GM18508 (cell line): ENCODE results near the gene RNF8.

Source experiments
- ATAC-seq: cut with Tn5 transposase; IDR thresholded peaks from one replicate; pipeline ENCODE4 v1.9.1; 2021; ENCODE audit warnings: moderate number of reproducible peaks; ENCODE audit not compliant: insufficient read depth, unreplicated experiment

The RNF8 gene

DNA sequence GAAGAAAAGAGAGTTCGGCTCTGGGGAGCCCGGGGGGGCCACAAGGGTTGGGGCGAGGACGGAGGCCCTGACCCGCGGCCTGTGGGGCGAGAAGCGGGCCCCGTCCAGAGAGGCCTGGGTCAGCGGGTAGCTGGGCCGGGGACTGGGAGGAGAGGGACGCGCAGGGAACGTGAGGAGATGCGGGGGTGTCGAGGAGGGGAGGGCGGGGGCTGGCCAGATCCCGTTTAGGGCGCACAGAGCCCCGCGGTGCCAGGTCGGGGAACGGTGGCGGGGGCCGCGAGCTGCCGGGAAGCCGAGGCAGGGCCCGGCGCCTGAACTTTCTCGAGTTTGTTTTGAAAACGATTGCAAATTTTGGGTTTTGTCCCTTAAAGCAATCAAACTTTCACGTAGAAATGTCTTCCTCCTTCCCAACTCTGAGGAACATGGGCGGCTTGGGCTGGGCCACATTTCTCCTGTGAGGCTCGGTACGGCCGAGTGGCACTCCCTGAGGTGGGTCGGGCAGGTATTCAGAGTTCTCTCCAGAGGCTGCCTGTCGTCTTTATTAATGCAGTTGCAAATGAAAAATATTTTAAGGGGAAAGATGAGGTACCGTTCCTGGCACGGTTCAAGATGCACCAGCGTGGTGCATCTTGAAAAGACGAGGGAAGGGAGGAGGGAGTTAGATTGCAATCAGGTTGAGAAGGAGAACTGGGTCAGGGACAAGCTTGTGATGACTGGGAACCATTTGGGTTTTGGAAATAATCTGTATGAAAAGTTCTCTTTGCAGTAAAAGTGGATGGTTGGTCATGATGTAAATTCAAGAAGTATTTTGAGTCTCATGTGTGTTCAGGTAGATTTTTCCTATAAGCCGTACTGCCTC, 972 bp downstream of the RNF8 start:
- ATAC-seq = no peak

DNA sequence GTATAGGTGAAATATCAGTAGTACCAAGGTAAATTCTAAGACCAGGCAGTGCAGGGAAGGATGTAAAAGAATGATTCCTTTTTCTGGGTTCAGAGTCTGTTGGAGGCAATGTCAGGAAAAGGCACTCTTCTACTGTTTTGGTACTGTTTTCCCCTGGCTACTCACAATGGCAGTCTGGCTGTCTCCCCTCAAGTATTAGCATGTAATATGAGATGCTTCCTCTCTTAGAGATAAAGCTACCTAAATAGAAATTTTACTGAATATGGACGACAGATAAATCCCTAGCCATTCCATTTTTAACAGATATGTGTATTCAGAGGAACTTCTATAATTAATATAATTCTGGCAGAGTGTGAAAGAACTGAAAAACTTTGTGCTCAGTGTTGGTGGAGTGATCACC, 3.5 kb downstream of the RNF8 start:
- no peak for ATAC-seq

DNA sequence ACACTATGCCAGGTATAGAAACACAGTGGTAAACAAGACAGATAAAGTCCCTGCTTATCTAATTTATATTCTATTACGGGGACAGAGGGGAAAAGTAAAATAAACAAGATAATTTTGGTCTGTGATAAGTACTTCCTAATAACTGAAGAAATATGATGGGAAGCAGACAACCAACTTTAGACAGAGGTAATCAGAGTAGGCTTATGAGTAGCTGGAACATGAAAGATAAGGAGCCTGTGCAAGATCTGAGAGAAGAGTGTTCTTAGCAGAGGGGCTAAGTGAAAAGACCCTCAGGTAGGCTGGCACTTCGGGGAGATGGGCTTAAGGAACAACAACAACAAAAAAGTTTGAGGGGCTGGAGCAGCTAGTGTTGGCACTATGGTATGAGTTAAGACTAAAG, 4.1 kb downstream of the RNF8 start:
- no peak for ATAC-seq

DNA sequence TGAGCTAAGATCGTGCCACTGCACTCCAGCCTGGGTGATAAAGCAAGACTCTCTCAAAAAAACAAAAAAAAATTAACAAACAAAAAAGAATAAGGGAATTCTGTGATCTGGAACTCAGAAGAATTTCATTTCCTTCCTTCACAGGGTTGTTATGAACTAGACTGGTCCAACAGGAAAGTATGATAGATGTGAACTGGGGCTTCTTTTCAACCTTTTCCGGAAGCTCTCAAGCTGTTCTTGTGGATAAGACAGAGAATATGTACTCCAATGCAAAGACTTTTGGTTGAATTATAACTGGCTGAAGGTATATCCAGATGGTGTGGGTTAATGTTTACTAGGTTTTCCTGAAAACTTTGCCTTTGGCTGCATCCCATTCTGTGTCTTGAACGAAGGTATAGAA, 5.3 kb downstream of the RNF8 start:
- no peak for ATAC-seq

DNA sequence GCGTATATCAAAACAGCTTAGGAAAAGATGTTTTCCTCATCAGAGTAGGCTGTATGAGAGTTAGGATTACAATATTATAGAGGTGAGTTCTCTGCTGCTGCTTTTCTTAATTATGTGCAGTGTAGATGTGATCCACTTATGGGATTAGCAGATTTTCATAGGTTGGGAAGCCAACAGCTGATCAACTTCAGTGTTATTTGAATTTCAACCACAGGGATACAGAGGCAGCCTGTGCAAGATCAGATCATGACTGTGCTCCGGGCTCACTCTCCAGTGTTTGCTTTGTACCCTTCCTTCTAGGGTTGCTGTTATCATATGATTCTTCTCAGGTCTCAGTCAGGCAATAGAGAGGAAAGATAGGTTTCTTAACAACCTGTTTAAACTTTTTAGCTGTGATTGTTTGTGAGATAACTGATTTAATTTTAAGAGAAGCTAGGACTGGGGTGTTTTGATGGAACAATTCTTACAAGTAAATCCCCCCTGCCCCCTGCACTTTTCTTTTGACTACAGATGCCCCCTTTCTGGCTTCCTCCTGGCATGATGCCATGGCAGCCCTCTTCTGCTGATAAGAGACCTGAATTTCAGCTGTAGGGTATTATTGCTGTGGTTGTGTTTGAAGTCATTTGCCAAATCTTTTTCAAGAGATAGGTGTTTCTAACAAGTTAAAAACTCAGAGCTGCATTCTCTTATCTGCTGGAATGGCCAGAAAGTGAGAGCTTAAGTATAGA, 8.5 kb downstream of the RNF8 start:
- ATAC-seq = no peak

DNA sequence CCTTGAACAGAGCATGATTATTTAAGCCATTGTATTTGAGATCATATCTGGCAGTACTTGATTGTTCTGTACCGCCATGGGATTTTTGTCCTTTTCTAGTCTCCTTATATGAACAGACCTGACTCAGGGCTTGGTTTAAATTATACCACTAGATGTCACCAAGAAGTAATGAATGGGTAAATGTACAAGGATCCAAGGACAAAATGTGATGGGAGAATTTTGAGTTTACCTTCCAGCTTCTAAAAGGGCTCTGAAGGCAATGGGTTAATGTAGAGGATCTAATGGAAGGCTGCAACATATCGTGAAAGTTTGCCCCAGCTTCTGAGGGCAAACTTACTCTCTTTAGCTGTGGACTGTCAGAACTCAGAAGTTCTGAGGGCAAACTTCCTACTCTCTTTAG, 12.0 kb downstream of the RNF8 start:
- no peak for ATAC-seq

DNA sequence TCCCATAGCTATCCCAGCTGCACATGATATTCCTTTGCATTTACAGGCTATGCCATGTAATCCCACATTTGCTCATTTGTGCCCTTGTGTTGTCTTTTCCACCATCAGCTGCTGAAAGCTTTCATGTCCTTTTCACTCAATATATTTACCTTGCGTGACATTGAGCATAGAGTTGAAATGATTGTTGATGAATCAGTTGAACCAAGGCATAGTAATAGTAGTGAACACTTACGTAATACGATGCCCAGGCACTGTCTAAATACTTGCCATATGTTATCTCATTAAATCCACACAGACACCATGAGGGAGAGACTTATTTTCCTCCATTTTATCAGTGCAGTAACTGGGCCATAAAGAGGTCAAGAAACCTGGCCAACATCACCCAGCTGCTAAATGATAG, 13.1 kb downstream of the RNF8 start:
- no peak for ATAC-seq

DNA sequence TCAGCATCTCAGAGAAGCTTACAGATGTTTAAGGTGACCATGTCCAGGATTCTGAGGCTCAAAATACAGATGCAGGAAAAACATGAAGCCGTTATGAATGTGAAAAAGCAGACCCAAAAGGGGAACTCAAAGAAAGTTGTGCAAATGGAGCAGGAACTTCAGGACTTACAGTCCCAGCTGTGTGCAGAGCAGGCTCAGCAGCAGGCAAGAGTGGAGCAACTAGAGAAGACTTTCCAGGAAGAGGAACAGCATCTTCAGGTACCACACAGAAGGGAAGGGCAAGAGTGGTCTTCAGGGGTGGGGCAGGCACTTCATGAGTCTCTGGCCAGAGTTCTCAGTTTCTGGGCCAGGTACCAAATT, 15.2 kb downstream of the RNF8 start:
- ATAC-seq = no peak

DNA sequence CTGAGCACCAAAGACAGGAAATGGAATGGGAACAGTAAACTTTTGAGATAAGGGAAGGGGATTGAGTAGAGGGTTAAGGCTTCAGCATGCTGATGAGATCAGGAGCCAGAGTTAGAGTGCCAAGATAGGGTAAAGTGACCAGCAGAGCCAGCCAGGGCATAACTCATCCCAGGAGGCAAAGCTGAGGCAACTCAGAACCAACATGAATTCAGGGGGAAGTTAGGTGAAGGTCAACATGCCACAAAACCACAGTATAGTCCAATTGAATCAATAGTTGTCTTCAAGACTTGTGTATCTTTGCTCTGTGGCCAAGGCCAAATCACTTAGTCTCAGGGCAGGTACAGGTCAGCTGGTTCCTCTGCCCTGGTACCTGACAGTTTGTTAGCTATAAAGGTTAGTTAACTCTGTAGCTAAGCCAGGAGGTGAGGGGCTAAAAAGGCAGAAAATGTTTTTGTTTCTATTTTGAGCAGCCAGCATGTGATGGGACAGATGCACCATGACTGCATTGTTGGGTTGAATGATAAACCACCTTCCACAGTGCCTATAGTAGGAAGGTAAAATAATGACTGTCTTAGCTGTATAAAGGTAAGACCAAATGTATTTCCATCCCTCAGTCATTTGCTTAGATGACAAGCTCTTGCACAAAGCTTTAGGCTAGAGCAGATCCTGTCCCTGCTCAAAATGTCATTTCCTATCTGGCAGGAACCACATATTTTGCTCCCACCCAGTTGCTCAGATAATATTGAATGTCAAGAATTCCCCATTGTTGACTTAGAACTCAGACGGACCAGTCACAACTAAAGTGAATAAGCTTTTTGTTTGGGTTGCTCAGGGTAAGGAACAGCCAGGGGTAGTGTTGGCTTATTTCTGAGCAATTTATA, 15.8 kb downstream of the RNF8 start:
- no peak for ATAC-seq

DNA sequence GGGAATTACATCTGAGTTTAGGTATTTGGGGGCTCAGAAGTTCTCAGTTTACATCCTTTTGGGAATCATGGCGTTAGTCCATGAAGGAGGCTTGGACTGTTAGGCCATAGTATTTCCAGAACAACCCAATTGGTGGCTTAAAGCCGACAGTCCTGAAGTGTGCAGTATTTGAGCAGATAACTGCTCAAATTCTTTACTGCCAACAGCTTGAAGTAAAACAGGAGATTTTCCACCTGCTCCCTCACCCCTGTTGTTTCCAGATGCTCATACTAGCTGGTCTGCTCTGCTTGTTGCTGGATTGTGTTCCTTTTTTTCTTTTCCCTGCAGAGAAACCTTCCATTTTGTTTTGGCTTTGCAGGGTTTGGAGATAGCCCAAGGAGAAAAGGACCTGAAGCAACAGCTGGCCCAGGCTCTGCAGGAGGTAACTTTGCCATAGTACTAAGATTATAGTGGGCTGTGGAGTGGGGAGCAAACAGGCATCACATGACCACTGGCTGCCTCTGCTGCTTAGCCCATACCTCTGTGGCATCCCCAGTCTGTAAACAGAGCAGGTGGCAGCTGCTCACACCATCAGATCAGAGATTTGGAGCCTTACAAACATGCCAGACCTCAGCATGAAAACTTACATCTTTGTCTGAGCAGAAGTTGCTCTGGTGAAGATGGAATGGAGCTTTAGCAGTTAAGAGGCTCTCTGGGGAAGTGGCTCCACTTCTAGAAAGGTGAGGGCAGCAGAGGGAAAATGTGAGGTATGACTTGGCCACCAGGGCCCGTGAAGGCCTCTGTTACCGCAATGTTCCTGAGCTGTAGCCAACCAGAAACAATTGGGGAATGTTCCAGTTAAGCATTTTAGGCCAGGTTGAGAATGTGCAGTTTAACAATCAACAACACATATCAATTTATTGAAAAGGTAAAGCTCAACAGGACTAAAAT, 17.6 kb downstream of the RNF8 start:
- no peak for ATAC-seq

DNA sequence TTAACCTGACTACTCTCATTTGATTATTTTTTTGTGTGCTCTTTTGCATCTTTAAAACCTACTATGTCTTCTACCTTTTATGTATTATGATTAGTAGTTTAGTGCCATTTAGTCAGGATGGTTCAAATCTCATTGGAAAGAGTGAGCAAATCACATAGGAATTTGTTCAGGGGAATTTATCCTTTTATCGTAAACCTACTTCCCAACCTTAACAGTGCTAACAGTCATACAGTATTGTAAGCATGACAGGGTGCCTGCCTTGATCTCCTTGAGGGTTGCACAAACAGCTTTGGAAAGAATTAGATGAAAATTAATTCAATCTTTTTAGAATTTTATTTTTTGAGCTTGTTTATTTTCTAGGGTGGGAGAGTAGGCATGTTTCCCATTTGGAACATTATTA, 18.3 kb downstream of the RNF8 start:
- ATAC-seq = no peak

DNA sequence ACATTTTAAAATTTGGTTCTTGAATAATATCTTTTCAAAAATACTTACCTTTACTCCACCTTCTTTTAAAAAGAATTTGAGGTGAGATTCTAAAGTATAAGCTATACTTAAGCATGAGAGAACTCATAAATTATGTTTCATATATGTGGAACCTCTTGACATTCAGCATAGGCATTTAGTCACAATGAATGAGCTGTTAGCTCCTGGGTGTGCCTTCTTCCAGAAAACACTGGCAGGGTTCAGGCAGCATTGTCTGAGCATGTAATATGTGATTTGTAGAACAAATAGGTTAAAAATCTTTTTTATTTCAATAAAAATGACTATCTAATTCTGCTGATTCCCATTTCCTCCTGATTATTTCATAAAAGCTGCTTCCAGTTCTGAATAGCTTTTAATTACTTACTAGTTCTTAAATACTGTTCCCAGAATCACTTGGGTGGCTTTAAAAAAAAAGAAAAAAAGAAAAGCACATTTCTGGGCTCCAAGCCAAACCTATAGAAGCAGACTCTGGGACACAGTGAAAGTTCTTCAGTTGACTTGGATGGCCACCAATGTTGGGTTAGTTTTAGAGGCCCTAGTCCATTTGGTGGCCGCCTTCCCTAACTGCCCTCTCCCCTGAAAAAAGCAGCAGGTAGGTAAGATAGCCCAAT, 20.2 kb downstream of the RNF8 start:
- no peak for ATAC-seq

DNA sequence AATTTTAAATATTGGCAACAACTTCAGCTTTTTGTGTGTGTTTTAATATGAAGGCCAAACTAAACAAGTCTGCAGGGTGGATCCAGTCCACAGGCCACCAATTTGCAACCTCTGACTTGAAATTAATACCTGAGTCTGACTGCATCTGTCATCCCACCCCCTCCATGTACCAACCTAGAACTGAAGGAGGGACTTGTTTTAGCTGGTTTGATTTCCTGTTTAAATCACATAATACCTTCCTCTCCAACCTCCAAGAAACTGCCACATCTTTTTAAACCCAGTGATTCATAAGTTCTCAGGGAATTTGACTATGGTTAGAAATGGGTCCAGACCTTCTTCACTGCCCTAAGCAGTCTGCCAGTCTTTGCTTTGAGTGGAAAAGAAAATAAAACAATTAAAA, 21.6 kb downstream of the RNF8 start:
- no peak for ATAC-seq

DNA sequence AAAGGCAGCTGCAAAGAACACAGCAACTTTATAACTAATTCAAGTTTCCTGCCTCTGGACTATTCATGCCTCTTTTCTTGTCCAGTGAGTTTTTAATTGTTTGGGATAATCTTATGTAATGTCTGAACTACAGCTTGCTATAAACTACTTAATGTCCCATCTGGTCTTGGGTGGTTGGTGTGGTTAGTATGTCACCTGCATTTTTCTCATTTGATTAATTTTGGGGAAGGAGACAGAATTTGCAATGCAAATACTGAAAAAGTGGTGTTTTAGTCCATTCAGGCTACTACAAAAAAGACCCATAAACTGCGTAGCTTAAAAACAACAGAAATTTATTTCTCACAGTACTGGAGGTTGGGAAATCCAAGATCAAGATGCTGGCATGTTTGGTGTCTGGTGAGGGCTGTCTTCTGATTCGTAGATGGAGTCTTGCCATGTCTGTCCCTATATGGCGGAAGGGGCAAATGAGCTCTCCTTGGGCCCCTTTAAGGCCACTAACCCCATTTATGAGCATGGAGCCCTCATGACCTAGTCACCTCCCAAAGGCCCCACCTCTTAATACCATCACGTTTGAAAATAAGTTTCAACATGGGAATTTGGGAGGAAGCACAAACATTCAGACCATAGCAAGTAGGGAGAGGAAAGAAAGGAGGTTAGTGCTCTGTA, 22.4 kb downstream of the RNF8 start:
- no peak for ATAC-seq

DNA sequence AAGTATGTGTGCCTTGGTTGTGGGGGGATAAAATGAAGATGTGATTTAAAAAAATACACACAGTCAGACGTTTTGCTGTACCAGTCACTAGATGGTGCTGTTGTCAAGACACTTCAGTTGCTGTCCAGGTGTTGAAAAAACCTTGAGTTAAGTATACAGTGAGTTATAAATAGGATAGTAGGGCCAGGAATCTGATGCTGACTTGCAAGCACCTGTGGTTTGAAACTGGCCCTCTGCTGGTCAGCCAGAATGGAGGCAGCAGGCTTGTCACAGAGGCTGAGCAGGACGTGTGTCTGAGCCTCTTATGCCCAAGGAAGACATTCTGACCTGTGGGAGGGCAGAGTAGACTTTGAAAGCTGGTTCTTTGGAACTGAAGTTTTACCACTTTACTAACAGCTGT, 27.8 kb downstream of the RNF8 start:
- no peak for ATAC-seq

DNA sequence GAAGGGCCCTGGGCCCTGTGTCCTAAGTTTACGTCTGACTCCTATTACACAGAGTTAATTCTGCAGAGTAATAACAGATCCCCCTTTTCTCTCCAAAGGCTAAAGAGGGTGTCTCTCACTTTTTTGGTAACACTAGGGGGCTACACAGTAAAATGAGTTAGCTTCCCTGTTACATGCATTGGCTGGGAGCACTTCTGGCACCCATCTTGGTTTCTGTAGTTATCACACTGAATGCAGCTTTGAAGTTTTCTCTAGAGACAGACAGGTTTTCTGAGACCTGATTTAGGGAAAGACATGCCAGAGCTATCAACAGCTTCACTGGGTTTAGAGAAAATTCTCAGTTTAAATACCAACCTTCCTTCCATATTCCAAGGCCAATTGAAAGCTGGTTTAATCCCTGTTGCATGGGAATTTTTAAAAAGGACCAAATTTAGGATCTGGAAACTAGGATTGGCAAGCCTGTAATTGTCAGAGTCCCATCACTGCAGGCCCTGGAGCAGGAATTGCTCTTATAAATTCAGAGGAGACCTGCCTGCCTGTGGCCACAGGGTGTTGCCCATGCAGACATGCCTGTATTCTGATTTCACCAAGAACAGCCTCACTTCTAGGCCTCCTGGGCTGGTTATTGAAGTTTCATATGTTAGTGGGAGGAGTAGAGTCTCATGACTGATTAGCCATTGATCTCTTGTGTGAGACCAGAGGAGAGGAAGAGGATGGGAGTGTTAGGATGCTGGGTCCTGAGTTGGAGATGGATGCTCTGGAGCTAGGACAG, 29.4 kb downstream of the RNF8 start:
- no peak for ATAC-seq

DNA sequence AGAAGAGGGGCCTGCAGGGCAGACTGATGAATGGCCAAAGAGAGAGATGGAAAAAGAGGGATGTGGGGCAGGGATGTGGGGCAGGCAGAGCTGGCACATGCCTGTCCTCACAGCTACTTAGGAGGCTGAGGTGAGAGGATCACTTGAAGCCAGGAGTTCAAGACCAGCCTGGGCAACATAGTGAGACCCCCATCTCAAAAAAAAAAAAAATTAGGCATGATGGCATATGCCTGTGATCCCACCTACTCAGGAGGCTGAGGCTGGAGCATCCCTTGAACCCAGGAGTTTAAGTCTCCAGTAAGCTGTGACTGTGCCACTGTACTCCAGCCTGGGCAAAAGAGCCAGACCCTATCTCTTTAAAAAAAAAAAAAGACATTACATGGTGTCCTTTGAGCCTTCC, 34.8 kb downstream of the RNF8 start:
- no peak for ATAC-seq

DNA sequence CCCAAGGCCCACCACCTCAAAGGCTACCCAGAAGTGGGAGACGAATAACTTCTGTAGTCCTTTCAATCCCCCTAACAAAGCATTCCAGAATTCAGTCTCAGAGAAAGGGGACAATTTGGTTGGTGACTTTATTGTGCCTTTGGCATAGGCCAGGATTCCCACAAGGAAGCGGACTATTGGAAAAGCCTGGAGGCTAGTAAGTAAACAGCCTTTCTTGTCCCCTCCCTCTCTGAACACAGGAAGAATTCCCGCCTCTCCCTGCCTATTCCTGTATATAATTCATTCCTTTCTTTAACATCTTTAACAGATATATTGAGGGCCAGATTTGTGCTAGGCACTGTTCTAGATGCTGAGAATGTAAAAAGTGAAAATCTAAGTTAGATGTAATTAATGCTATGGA, 36.1 kb downstream of the RNF8 start:
- ATAC-seq = no peak
